Measurements from ENCODE around the gene FLYWCH2.

The FLYWCH2 gene, protein sequence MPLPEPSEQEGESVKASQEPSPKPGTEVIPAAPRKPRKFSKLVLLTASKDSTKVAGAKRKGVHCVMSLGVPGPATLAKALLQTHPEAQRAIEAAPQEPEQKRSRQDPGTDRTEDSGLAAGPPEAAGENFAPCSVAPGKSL

DNA sequence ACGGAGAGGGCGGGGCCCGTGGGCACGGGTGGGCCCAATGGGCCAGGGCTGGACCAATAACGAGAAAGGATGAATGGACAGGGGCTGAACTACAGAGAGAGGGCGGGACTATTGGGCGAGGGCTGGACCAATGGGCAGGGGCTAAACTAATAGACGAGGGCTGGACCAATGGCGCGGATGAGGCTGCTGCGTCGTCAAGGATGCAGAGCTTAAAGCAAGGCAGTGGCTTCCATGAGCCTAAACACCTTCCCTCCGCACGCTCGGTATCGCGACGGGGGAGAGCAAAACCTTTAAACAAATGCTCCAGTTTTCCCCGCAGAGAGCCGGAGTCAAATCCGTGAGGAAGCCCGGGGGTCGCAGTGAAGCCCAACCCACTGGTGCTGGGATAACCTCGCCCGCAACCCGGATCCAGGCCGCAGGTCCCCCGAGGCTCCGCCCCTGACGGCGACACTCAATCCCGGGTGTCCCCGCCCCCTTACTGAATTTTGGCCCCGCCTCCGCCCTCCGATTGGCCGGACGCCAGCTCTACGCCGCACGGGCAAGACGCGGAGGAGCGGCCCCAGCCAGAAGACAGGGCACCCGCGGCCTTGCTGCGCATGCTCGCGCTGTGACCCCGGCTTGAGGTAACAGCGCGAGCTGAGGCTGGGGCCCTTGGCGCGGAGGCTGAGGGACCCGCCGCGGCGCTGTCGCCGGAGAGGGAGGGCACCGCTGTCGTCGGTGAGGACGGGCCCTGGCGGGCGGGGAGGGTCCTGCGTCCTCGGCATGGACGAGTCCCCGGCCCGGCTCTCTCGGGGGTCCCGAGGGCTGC, at the start of gene FLYWCH2:
Gene FLYWCH2 (plus strand): TSS at position 566 of the 808 bp plus-strand sequence. CDS start 13,235 bp downstream, outside the sequence.
- peak; percentile 99 to 100 for DNase-seq (ENCODE audit: low read depth in 2 of 2)

DNA sequence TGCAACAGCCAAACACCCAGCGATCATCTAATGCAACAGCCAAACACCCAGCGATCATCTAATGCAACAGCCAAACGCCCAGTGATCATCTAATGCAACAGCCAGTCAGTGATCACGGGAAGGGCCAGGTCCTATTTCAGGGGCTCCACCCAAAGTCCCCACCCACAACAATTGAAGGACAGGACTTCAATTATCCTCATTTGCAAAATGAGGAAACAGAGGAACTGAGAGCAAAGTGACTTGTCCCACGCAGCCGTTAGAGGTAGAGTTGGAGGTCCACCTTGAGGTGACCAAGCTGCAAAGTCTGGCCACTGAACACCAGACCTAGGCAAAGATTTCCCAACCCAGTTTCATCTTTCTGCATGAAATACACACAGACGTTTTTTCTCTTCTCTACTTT, 49.2 kb upstream of the FLYWCH2 start:
- no peak for DNase-seq (ENCODE audit: low read depth in 2 of 2)

DNA sequence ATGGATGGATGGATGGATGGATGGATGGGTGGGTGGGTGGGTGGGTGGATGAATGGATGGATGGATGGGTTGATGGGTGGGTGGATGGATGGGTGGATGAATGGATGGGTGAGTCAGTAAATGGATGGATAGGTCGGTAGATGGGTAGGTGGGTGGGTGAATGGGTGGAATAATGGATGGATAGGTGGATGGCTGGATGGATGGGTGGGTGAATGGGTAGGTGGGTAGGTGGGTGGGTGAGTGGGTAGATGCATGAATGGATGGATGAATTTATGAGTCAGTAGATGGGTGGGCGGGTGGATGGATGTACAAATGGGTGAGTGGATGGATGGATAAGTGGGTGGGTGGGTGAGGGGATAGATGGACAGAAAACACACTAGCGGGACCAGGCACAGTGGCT, 48.0 kb upstream of the FLYWCH2 start:
- no peak for DNase-seq (ENCODE audit: low read depth in 2 of 2)

DNA sequence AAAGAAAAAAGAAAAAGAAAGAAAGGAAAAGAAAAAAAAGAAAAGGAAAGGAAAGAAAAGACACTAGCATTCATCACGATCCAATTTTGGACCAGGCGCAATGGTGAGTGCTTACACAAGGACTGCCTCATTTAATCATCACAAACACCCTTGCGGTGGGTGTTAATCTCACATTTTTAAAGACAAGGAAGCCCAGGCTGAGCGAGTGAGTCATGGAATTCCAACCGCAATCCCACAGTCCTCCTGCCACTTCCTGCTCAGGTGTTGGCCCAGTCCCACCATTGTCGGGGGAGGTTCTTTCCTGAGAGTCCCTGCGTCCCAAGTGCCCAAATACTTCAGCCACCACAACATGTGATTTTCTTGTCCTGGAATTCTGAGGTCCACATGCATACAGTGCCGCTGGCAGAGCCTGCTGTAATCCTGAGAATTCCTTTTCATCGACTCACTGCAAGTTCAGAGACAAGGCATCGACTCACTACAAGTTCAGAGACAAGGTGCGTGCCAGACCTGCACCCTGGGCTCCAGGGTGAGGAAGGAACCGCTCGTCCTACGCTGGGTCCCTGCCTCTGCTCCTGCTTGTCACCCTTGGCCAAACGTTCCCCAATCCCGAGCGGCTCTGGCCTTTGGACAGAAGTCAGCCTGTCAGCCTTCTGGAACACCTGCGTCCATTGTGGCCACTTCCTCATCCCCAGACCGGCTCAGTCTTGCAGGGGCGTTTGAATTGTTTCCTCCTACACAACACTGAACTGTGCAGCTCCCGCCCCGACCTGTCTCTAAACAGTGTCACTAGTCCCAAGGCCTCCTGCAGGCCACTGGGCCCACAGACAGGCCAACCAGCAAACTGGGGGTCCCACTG, 47.1 kb upstream of the FLYWCH2 start:
- no peak for DNase-seq (ENCODE audit: low read depth in 2 of 2)

DNA sequence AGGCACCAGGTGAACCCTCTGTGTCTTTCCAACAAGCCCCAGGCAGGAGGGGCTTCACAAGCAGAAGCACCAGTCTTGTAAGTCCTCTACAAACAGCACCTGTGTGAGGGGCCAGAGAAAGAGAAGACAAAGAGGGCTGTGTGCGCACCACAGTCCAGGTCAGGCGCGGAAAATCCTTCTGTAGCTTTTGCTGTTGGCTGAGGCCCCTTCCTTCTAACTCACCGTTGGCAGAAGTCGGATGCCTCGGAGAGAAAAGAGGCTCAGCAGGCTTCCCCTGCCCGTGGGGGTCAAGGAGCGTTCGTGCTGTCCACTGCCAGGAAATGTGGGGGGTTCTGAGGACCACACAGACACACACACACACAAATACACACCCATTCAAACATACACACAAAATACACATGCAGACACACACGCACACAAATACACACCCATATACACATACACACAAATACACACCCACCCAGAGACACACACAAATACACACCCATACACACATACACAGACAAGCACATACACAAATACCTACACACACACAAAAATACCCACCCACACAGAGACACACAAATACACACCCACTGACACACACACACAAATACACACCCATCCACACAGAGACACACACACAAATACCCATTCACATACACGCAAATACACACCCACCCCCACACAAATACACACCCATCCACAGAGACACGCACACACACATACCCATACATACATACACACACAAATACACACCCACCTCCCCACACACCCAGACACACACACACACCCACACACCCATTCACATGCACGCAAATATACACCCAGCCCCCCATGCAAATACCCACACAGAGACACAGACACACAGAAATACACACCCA, 46.1 kb upstream of the FLYWCH2 start:
- no peak for DNase-seq (ENCODE audit: low read depth in 2 of 2)

DNA sequence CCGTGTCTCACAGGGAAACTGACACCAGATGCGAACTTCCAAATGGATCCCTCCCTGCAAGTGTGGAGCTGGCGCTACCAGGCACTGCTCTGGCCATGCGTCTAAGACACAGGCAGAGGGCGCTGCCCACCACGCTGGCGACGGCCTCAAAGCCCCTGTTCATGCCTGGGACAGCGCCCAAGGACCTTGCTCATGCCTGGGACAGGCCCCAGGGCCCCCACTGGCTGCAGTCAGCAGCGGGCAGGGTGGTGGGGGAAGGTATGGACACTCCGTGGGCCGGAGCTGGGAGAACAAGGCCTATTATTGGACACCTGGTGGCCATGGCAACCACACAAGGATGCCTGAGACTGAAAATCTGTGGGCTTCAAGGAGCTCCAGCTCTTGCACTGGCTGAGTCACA, 44.1 kb upstream of the FLYWCH2 start:
- peak in 1 of 2 donors; percentile 21 for DNase-seq (ENCODE audit: low read depth in 2 of 2)

DNA sequence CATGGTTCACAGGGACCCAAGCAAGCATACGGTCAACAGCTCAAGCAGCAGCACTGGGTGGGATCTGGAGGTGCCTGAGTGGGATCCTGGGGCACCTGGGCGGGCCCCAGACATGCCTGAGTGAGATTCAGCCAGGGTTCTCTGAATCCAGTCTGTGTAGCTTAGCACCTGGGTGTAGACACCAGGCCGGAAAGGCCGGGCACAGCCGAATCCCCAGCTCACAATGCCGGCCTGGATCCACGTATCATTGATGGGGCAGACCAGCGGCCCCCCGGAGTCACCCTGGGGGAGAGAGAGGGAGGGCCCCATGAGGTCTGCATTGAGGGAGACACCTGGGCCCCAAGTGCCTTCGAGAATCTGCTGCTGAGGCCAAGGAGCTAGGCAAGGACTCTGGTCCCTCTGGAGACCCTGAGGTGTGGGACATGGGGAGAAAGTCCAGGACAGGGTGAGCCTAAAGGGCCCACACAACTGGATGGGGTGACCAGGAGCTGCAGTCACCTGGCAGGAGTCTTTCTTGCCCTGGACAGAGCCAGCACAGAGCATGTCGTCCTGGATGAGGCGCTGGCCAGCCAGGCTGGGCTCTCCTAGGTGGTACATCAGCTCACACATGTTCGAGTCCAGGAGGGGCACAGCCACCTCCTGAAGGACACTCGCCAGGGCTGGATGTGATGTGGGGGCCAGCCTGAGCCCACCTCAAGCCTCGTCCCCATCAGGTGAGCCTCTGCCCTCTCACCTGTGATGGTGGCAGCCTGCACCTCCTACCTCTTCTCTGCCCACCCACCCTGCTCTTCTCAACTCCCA, 43.2 kb upstream of the FLYWCH2 start:
- DNase-seq (ENCODE audit: low read depth in 2 of 2), result no peak

DNA sequence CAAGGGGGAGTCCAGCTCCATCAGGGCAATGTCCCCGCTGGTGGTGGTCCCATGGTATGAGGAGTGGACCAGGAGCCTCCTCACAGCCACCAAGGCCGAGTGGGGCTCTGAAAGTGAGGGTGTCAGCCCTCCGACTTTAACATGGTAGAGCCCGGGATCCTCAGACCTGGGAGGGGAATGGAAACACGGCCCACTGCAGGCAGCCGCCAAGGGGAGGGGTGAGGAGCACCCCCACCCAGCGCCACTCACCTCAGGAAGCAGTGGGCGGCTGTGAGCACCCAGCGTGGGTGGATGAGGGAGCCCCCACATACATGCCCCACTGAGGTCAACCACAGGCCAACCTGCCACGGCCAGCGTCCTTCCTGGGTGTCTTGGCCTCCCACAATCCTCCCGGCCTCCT, 42.1 kb upstream of the FLYWCH2 start:
- DNase-seq (ENCODE audit: low read depth in 2 of 2), result no peak

DNA sequence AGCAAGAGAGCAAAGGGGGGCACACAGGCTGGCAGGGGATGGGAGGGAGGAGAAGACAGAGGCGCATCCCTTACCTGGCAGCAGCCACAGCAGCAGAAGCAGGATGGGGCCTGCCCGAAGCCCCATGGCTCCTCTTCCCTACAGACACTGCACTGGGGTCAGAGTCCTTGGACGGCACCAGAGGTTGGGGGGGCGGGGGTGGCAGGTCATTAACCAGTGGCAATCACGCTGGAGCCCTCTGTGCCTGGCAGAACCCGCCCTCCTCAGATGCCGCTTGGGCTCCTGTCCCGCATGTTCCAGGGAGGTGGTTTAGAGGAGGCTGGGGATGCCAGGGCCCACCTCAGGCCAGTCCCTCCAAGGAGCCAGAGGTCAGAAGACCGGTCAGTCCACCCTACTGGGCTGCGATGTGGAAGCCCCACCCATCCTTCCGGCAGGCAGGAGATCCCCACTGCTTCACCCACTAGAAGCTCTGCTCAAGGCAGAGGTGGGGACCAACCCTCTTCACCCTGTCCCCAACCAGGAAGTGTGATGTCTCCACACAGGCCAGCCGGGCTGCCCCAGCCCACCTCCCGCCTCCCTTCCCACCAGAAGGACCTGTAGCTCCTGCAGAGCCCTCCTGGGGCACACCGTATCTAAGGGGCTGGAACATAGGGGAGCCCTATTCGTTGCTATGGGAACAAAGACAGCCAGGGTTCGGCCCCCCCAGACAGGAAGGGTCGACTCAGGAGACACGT, 41.2 kb upstream of the FLYWCH2 start:
- no peak for DNase-seq (ENCODE audit: low read depth in 2 of 2)

DNA sequence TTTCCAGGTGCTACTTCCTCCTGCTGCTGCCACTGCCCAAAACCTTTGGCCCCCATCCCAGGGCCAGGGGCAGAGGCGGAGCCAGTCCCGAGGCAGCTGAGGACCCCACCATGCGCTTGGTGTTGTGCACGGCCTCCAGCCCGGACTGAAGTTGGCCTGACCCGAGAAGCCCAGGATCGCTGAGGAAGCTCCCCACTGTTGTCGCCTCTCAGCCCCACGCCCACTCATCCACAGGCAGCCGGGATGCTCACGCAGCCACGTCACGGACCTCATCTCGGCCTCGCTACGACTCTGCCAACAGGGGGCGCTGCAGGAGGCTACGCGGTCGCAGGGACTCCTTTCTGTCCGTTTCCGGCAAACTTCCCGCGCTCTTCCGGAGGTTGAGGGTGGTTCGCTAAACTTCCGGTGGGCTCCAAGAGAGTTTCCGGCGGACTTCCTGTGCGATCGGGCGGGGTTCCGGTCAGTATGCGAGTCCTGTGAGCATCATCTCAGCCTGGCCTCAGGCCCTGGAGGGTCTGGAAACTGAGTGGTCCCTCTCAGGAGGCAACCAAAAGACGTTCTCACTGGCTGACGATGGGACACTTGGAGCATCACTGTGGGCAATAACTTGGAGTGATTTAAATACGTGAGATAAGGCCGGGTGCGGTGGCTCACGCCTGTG, 40.5 kb upstream of the FLYWCH2 start:
- peak; percentile 32 to 62 for DNase-seq (ENCODE audit: low read depth in 2 of 2)

DNA sequence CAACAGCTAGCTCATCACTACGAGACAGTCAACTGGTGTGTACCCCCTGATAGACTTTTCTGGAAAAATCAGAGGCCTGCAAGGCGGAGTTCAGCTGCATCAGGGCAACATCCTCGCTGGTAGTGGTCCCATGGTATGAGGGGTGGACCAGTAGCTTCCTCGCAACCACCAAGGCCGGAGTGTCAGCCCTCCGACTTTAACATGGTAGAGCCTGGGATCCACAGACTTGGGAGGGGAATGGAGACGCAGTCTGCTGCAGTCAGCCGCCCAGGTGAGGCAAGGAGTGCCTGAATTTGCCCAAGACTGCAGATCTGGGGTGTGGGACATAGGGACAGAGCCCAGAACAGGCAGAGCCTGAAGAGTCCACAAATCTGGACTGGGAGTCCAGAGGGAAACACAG, 39.5 kb upstream of the FLYWCH2 start:
- no peak for DNase-seq (ENCODE audit: low read depth in 2 of 2)

DNA sequence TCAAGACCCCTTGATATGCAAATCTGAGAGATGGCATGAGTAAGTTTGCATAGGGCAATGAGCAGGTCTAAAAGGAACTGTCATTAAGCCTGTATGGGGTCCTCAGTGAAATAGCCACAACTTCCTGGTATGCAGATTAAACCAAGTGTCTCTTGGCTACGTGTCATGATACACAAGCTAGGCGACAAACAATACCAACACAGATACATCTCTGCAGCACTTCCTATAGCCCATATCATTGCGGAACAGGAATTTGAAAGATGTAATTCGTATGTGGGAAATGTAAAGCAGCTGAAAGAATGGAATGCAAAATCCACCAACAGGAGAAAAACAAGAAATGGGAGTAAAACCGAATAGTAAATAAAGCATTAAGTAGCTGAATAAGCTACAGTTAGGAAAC, 37.9 kb upstream of the FLYWCH2 start:
- no peak for DNase-seq (ENCODE audit: low read depth in 2 of 2)

DNA sequence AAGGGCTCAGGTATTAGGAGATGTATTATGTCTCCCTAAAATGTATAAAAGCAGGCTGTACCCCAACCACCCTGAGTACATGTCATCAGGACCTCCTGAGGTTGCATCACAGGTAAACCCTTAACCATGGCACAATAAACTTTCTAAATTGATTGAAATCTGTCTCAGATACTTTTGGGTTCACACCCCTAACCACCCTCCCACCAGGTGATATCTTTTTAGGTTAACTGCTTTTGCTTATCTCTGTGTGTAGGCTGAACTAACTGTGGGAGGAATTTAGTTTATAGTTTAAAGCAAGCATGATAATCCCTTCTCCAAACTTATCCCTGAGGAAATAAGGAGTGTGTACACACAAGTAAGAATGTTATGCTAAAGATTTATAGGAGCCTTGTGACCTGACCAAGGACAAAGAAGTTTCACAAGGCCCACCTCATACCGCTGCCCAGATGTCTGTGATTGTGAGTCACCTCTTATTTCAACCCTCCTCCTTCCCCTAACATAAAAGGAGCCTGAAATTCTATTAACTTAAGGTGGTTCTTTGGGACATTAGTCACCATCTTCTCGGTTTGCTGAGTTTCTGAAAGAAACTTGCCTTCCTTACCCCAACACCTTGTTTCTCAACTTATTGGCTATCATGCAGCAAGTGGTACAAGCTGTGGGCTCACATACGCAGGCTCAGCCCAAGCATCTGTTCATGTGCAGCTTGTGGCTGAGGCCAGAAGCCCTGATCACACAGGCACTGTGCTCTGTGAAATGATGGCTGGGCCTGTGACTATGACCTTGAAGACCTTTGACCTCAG, 36.3 kb upstream of the FLYWCH2 start:
- no peak for DNase-seq (ENCODE audit: low read depth in 2 of 2)

DNA sequence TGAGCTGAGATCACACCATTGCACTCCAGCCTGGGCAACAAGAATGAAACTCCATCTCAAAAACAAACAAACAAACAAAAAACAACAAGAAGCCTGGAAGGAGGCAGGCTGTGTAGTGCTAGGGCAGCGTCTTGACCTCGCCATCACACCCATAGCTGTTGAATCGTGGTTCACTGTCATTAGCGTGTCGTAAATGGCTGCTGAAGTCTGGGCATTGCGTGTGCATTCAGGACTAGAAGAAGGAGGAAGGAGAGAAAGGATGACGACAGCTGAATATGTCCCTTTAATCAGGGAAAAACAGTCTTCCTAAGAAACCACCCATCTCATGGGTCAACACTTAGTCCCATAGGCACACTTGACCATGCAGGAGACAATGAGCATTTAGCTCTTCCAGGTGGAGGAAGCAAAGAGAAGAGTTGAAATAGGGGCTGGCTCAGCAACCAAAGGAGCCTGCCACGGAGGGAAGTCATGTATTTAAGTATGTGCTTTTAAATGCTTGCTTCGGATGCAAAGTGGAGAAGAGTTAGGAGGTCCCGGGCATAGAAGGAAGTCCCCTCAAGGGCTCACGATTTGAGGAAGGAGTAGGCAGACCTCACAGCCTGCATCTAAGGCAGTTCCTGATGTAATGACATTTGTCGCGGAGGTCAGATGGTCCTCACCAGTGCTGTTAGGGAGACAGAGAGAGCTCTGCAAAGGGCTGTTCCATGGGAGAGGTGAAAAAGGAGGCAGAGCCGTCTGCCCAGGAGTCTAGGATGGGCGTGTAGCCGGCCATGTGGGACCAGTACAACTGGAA, 33.9 kb upstream of the FLYWCH2 start:
- no peak for DNase-seq (ENCODE audit: low read depth in 2 of 2)

DNA sequence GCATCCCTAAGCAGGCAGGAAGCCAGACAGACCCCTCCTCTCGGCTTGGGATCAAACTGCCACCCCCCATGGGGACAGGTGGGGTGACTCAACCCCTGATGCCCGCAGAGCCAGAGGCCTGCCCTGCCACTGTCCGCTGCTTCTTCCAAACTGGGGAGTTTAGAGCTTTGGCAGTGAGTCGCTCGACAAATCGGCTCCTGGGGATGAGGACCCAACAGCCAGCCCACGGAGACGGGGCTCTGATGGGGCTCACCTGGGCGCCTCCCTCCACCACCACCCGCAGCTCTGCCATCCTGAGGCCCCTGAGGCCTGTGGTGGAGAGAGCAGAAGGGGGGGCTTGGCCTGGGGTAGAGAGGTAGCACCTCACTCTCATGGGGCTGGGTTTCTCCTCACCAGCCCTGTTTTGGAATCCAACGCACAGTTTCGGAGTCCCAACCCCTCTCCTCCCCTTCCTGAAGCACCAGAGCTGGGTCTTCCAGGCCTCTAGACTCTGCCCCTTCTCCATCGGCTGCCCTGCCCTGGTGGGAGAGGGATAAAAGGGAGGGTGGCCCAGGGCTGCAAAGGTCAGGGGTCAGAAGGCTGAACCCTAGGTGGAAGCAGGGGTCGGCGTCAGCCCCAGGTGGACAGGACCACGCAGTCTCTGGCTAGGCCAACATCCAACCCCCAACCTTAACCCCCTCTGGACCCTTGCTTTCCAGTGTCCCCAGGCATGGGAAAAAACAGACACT, 30.8 kb upstream of the FLYWCH2 start:
- no peak for DNase-seq (ENCODE audit: low read depth in 2 of 2)

DNA sequence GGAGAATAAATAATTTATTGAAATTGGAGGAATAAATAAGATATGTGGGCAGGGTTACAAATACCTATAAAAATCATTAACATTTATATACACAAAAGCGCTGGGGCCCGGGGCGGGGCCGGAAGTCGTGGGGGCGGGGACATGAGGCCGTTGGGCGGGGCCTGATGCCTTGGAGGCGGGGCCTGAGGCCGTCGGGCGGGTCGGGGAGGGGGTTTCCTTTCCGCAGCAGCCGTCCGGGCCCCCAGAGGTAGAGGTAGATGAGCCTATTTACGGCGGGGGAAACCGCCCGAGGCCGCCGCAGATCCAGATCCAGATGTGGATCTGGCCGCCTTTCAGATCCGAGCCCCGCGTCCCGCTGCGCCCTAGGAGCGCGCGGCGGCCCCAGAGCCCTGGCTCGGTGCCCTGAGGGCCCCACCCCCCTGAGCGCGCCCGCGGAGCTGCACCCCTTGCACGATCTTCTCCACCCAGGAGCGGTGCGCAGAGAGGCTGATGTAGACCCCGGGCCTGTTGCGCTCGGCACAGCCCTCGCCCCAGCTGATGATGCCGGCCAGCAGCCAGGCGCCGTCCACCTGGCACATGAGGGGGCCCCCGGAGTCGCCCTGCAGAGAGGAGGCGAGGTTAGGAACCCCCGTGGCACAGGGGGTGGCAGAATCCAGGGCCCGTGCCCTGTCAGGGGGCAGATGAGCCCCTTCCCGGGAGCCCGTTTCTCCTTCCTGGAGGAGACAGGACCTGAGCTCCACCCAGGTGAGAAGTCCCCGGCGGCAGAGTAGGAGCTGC, 30.1 kb upstream of the FLYWCH2 start:
- no peak for DNase-seq (ENCODE audit: low read depth in 2 of 2)
